Large intestine (tissue), 3 donors: ENCODE results near the gene SMYD3. TPM values are rescaled to one million over a fixed set of nuclear protein-coding genes. Genes with fewer than 3 reads are reported as not detected.

Source experiments
- DNase-seq, 2 donors: peaks; one replicate each; pipeline versions ENCODE4 v3.0.0 to v3.0.0-alpha.2; 2013
- H3K27ac ChIP-seq: one replicate; pipeline ENCODE4 v1.5.1; 2013; ENCODE audit warnings: low read length
- H3K27me3 ChIP-seq: 2 replicates; pipeline ENCODE4 v1.6.1; 2013; ENCODE audit warnings: low read length; ENCODE audit not compliant: control insufficient read depth, insufficient read depth
- H3K36me3 ChIP-seq: 2 replicates; pipeline ENCODE4 v1.6.1; 2013; ENCODE audit warnings: low read length; ENCODE audit not compliant: control insufficient read depth, insufficient read depth
- H3K4me1 ChIP-seq: one replicate; pipeline ENCODE4 v1.6.1; 2013; ENCODE audit warnings: low read length; ENCODE audit not compliant: control insufficient read depth, insufficient read depth
- H3K4me3 ChIP-seq: one replicate; pipeline ENCODE4 v1.5.1; 2013; ENCODE audit warnings: low read length
- H3K9me3 ChIP-seq: one replicate; pipeline ENCODE4 v1.6.1; 2013; ENCODE audit warnings: mild to moderate bottlenecking, low read depth, low read length, moderate library complexity; ENCODE audit not compliant: control insufficient read depth
- WGBS: methylation state at CpG from one replicate; pipeline ENCODE4 v1.1.5; 2013; ENCODE audit warnings: low lambda C conversion rate; ENCODE audit not compliant: insufficient coverage; 5-methylcytosine and 5-hydroxymethylcytosine counted together
- polyA plus RNA-seq: library from polyadenylated mRNA; unstranded; fragments of 120-200 nt; gene quantifications from one replicate; pipeline ENCODE4 v1.2.1, GENCODE V29; 2013

Gene SMYD3
- polyA plus RNA-seq, 1 donor = 12.0 TPM

DNA sequence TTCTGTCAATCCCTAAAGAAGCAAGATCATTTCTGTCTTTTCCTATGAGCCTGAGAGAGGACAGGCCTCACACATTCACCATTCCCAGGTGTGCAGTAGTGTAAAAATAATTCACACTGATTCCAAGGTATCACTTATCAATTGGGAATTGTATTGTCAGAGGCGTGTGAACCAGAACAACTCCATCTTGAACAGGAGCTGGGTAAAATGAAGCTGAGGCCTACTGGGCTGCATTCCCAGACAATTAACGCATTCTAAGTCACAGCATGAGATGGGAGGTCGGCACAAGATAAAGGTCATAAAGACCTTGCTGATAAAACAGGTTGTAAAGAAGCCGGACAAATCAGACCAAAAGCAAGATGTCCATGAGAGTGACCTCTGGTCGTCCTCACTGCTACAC, 239.2 kb downstream of the SMYD3 start:
- no peaks in the 10 kb centered on the region for H3K36me3 ChIP-seq
- H3K4me1 ChIP-seq = no peaks in the 10 kb centered on the region
- no peak overlapping the region for H3K27ac ChIP-seq
- DNase-seq = peak; percentile 43 to 73
- no peaks in the 10 kb centered on the region for H3K9me3 ChIP-seq
- no peak overlapping the region for H3K4me3 ChIP-seq
- no CpG with 5 or more reads among the region's 5 CpGs for WGBS
- no peaks in the 10 kb centered on the region for H3K27me3 ChIP-seq

DNA sequence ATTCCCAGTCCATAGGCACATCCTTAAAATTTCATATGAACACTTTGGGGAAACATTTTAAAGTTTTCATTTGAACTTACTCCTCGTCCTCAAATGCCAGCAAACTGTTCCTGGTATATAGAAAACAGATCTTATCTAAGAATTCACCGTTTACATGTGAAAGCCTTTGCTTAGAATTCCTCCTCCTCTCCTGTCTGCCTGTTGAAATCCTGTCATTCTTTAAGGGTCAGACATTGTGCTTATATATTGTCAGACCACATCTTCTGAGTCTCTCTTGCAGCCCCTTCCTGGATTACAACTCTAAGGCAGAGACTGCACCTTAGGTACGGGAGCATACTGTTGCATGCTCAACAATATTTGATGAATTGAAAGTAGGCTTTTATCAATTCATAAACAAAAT, 239.7 kb downstream of the SMYD3 start:
- no CpG with 5 or more reads among the region's 3 CpGs for WGBS
- Histone ChIP-seq H3K36me3 (no peaks in the 10 kb centered on the region), H3K27ac (no peak overlapping the region), H3K9me3 (no peaks in the 10 kb centered on the region), H3K4me3 (no peak overlapping the region), H3K4me1 (no peaks in the 10 kb centered on the region), H3K27me3 (no peaks in the 10 kb centered on the region)
- DNase-seq = no peak

DNA sequence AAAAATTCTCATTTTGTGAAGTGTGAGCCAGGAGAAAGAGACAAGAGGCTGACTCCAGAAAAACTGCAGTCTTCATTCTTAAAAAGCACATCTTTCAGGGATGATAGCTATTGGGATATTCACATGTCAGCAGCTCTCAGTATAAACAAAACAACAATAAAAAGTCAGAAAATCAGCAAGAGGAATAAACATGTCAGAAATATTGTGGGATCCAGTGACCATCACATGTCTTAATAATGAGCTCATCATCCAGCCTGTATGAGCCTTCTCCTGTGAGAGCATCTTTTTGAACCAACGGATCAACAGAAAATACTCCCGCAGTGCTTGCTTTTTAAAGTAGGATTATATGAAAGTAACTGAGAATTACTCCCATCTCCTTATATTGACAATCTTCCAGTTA, 241.6 kb downstream of the SMYD3 start:
- no peaks in the 10 kb centered on the region for H3K9me3 ChIP-seq
- DNase-seq = no peak
- H3K27me3 ChIP-seq = no peaks in the 10 kb centered on the region
- H3K27ac ChIP-seq = no peak overlapping the region
- WGBS = no CpG with 5 or more reads among the region's 2 CpGs
- H3K4me3 ChIP-seq = no peak overlapping the region
- no peaks in the 10 kb centered on the region for H3K36me3 ChIP-seq
- no peaks in the 10 kb centered on the region for H3K4me1 ChIP-seq

- DNase-seq = no peak
- WGBS = 20% methylated on average over 1 of the region's 6 CpGs
- no peaks in the 10 kb centered on the region for H3K36me3 ChIP-seq
- H3K27me3 ChIP-seq = no peaks in the 10 kb centered on the region
- no peak overlapping the region for H3K27ac ChIP-seq
- H3K9me3 ChIP-seq = peaks cover 5% of the 10 kb centered on the region
- H3K4me3 ChIP-seq = no peak overlapping the region
- H3K4me1 ChIP-seq = no peaks in the 10 kb centered on the region
Measured at GRCh38 chr1:246262281-246262680, 244.8 kb downstream of the SMYD3 start.

DNA sequence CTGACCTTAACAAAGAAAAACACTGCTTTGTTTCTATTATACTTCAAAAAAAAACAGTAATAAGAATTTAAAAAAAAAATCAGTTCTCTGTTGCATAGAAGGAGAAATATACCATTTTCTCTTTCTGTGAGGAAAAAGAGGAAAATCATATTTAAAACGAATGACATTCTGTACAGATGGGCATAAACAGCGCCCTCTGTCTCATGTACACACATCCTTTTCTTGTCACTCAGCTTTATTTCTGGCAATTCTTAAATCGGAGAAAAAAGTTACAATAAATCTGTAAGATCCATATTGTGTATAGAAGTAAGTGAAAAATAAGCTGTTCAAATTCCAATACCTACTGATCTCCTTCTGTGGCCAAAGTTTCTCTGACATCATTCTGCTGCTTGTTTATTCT, 245.4 kb downstream of the SMYD3 start:
- H3K27me3 ChIP-seq = no peaks in the 10 kb centered on the region
- no peak overlapping the region for H3K4me3 ChIP-seq
- H3K4me1 ChIP-seq = no peaks in the 10 kb centered on the region
- no peaks in the 10 kb centered on the region for H3K36me3 ChIP-seq
- H3K9me3 ChIP-seq = peaks cover 5% of the 10 kb centered on the region
- WGBS = 90% methylated on average over 2 of the region's 3 CpGs
- no peak overlapping the region for H3K27ac ChIP-seq
- DNase-seq = no peak

- Histone ChIP-seq H3K4me1 (no peaks in the 10 kb centered on the region), H3K27ac (no peak overlapping the region), H3K4me3 (no peak overlapping the region), H3K27me3 (no peaks in the 10 kb centered on the region), H3K9me3 (peaks cover 5% of the 10 kb centered on the region), H3K36me3 (no peaks in the 10 kb centered on the region)
- no peak for DNase-seq
- no CpG with 5 or more reads among the region's 4 CpGs for WGBS
Measured at GRCh38 chr1:246258250-246258649, 248.8 kb downstream of the SMYD3 start.

DNA sequence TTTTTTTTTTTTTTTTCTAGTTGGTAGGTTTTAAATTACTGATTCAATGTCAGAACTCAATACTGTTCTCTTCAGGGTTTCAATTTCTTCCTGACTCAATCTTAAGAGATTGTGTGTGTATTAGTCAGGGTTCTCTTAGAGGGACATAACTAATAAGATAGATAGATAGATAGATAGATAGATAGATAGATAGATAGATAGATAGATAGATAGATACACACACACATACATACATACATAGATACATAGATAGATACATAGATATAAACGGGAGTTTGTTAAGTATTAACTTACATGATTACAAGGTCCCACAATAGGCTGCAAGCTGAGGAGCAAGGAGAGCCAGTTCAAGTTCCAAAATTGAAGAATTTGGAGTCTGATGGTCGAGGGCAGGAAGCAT, 251.3 kb downstream of the SMYD3 start:
- WGBS = no CpG with 5 or more reads among the region's 2 CpGs
- Histone ChIP-seq H3K27ac (no peak overlapping the region), H3K4me1 (no peaks in the 10 kb centered on the region)

DNA sequence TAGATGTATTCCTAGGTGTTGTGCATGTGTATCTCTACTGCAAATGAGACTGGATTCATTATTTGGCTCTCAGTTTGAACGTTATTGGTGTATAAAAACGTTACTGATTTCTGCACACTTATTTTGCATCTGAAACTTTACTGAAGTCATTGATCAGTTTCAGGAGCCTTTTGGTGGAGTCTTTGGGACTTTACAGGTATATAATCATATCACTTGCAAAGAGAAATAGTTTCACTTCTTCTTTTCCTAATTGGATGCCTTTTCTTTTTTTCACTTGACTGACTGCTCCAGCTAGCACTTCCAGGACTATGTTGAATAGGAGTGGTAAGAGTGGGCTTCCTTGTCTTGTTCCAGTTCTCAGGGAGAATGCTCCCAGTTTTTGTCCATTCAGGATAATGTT, 252.2 kb downstream of the SMYD3 start:
- no CpG with 5 or more reads among the region's 2 CpGs for WGBS
- Histone ChIP-seq H3K27me3 (no peaks in the 10 kb centered on the region), H3K36me3 (no peaks in the 10 kb centered on the region), H3K27ac (no peak overlapping the region), H3K9me3 (peaks cover 5% of the 10 kb centered on the region), H3K4me3 (no peak overlapping the region), H3K4me1 (no peaks in the 10 kb centered on the region)
- no peak for DNase-seq

More for the DNA sequence above, 251.3 kb downstream of the SMYD3 start:
- DNase-seq = no peak
- H3K9me3 ChIP-seq = peaks cover 5% of the 10 kb centered on the region
- no peak overlapping the region for H3K4me3 ChIP-seq
- H3K36me3 ChIP-seq = no peaks in the 10 kb centered on the region
- no peaks in the 10 kb centered on the region for H3K27me3 ChIP-seq

- H3K9me3 ChIP-seq = no peaks in the 10 kb centered on the region
- H3K4me1 ChIP-seq = no peaks in the 10 kb centered on the region
- no peak for DNase-seq
- WGBS = 100% methylated on average over 1 of the region's 1 CpG
- no peak overlapping the region for H3K4me3 ChIP-seq
- H3K36me3 ChIP-seq = no peaks in the 10 kb centered on the region
- H3K27me3 ChIP-seq = no peaks in the 10 kb centered on the region
- H3K27ac ChIP-seq = no peak overlapping the region
Measured at GRCh38 chr1:246246430-246246829, 260.6 kb downstream of the SMYD3 start.

GRCh38 chr1:246245541-246245940, 261.5 kb downstream of the SMYD3 start:
- H3K9me3 ChIP-seq = no peaks in the 10 kb centered on the region
- 100% methylated on average over 1 of the region's 1 CpG for WGBS
- no peaks in the 10 kb centered on the region for H3K36me3 ChIP-seq

GRCh38 chr1:246232126-246232525, 275.0 kb downstream of the SMYD3 start:
- H3K4me3 ChIP-seq = no peak overlapping the region
- no peaks in the 10 kb centered on the region for H3K27me3 ChIP-seq
- H3K27ac ChIP-seq = no peak overlapping the region
- no peak for DNase-seq
- H3K36me3 ChIP-seq = no peaks in the 10 kb centered on the region
- no peaks in the 10 kb centered on the region for H3K9me3 ChIP-seq
- WGBS = 70% methylated on average over 2 of the region's 3 CpGs
- H3K4me1 ChIP-seq = no peaks in the 10 kb centered on the region

More at GRCh38 chr1:246245541-246245940, 261.5 kb downstream of the SMYD3 start:
- Histone ChIP-seq H3K27me3 (no peaks in the 10 kb centered on the region), H3K4me1 (no peaks in the 10 kb centered on the region), H3K4me3 (no peak overlapping the region), H3K27ac (no peak overlapping the region)
- DNase-seq = no peak
